ENCODE results near the gene CYB5D1.
A peak's percentile ranks its signal among the peaks of the same experiment; 100 is the strongest.
"Not testable (repeated sequence)": the region's sequence is repeated elsewhere in the genome, so short reads cannot be mapped to it uniquely, and the experiment has no call there.

The CYB5D1 gene

GRCh38 chr17:7856011-7856810, 1.6 kb upstream of the CYB5D1 start:
- DNase-seq (ENCODE audit: low read depth, low spot score): no peak

- DNase-seq (ENCODE audit: low read depth, low spot score): peak; percentile 97
Measured at GRCh38 chr17:7856811-7857712, 741 bp upstream of the CYB5D1 start, which contains the start of gene NAA38. Gene NAA38 (minus strand): TSS chr17:7857559. CDS start chr17:7857463, 96 bp downstream.

- no peak for DNase-seq (ENCODE audit: low read depth, low spot score)
Measured at GRCh38 chr17:7858522-7858810, 663 bp downstream of the CYB5D1 start.

GRCh38 chr17:7859028-7859427, 1.2 kb downstream of the CYB5D1 start:
- DNase-seq (ENCODE audit: low read depth, low spot score): no peak

- no peak for DNase-seq (ENCODE audit: low read depth, low spot score)
Measured at GRCh38 chr17:7862692-7863437, 5.1 kb downstream of the CYB5D1 start.

GRCh38 chr17:7864384-7864783, 6.6 kb downstream of the CYB5D1 start:
- not testable (repeated sequence) for DNase-seq (ENCODE audit: low read depth, low spot score)

GRCh38 chr17:7864995-7865650, 7.3 kb downstream of the CYB5D1 start:
- DNase-seq (ENCODE audit: low read depth, low spot score): no peak

- no peak for DNase-seq (ENCODE audit: low read depth, low spot score)
Measured at GRCh38 chr17:7867881-7868329, 10.1 kb downstream of the CYB5D1 start.

- no peak for DNase-seq (ENCODE audit: low read depth, low spot score)
Measured at GRCh38 chr17:7873051-7873450, 15.2 kb downstream of the CYB5D1 start.

GRCh38 chr17:7875804-7876370, 18.1 kb downstream of the CYB5D1 start:
- no peak for DNase-seq (ENCODE audit: low read depth, low spot score)

- DNase-seq (ENCODE audit: low read depth, low spot score): no peak
Measured at GRCh38 chr17:7878234-7878633, 20.4 kb downstream of the CYB5D1 start.

- no peak for DNase-seq (ENCODE audit: low read depth, low spot score)
Measured at GRCh38 chr17:7880076-7880868, 22.5 kb downstream of the CYB5D1 start.

- no peak for DNase-seq (ENCODE audit: low read depth, low spot score)
Measured at GRCh38 chr17:7881276-7882054, 23.7 kb downstream of the CYB5D1 start.

GRCh38 chr17:7882068-7882467, 24.3 kb downstream of the CYB5D1 start:
- no peak for DNase-seq (ENCODE audit: low read depth, low spot score)

GRCh38 chr17:7882629-7883028, 24.8 kb downstream of the CYB5D1 start:
- no peak for DNase-seq (ENCODE audit: low read depth, low spot score)

GRCh38 chr17:7883781-7884386, 26.1 kb downstream of the CYB5D1 start:
- DNase-seq (ENCODE audit: low read depth, low spot score): no peak

- DNase-seq (ENCODE audit: low read depth, low spot score): no peak
Measured at GRCh38 chr17:7884581-7885366, 27.0 kb downstream of the CYB5D1 start.

All from smooth muscle cell of the brain vasculature (primary cell).